Parathyroid adenoma (tissue), 2 donors: ENCODE data around the gene NUP43.

Experiments
- H2AFZ ChIP-seq: fragments of 300-600 bp; sonication (generic); one replicate; pipeline ENCODE4 v1.7.0; 2017; ENCODE audit warnings: antibody characterized with exemption, mild to moderate bottlenecking
- H3K27ac ChIP-seq: fragments of 300-600 bp; sonication (generic); one replicate; pipeline ENCODE4 v1.7.0; 2017
- H3K27me3 ChIP-seq: fragments of 300-600 bp; sonication (generic); one replicate; pipeline ENCODE4 v1.7.0; 2017; ENCODE audit warnings: low read length; ENCODE audit not compliant: control insufficient read depth, insufficient read depth
- H3K36me3 ChIP-seq: fragments of 300-600 bp; sonication (generic); one replicate; pipeline ENCODE4 v1.7.0; 2017; ENCODE audit warnings: low read length; ENCODE audit not compliant: control insufficient read depth, insufficient read depth
- H3K4me1 ChIP-seq: fragments of 300-600 bp; sonication (generic); one replicate; pipeline ENCODE4 v1.7.0; 2017; ENCODE audit warnings: control low read depth
- H3K4me2 ChIP-seq: fragments of 300-600 bp; sonication (generic); one replicate; pipeline ENCODE4 v1.7.0; 2017; ENCODE audit warnings: low read length
- H3K4me3 ChIP-seq: fragments of 300-600 bp; sonication (generic); one replicate; pipeline ENCODE4 v1.7.0; 2017; ENCODE audit warnings: low read depth, low read length
- H3K79me2 ChIP-seq: fragments of 300-600 bp; sonication (generic); one replicate; pipeline ENCODE4 v1.7.0; 2017; ENCODE audit warnings: control low read depth
- H3K9ac ChIP-seq: fragments of 300-600 bp; sonication (generic); one replicate; pipeline ENCODE4 v1.7.0; 2017; ENCODE audit warnings: mild to moderate bottlenecking
- H3K9me3 ChIP-seq: fragments of 300-600 bp; sonication (generic); one replicate; pipeline ENCODE4 v1.7.0; 2017; ENCODE audit warnings: low read length; ENCODE audit not compliant: control insufficient read depth
- TF ChIP-seq, protein P1 (sequence below): fragments of 300-600 bp; sonication (generic); IDR thresholded peaks from one replicate; pipeline ENCODE4 v1.7.0; 2017; ENCODE audit warnings: antibody characterized with exemption, mild to moderate bottlenecking
- donor health status: primary hyperparathyroidism.

The NUP43 gene

DNA sequence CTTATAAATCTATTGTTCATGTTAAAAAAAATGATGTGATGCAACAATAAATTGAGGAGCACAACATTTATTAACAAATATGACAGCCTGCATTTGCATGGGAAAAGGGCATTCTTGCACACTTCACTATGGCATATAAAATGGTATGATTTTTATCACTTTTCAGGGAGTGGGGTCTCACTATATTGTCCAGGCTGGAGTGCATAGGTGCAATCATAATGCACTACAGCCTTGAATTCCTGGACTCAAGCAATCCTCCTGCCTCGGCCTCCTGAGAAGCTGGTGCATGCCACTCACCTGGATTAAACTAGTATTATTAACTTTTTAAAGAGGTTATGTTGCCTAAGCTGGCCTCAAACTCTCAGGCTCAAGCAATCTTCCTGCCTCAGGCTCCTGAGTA is 11.4 kb downstream of the NUP43 start:
- Histone ChIP-seq H3K27ac (no peak overlapping the region), H3K4me3 (no peak overlapping the region), H3K36me3 (no peaks in the 10 kb centered on the region), H3K9ac (no peak overlapping the region), H2AFZ (no peak overlapping the region), H3K4me1 (no peaks in the 10 kb centered on the region), H3K79me2 (no peaks in the 10 kb centered on the region), H3K27me3 (no peaks in the 10 kb centered on the region), H3K9me3 (no peaks in the 10 kb centered on the region), H3K4me2 (no peak overlapping the region)
- TF ChIP-seq, protein P1, sequence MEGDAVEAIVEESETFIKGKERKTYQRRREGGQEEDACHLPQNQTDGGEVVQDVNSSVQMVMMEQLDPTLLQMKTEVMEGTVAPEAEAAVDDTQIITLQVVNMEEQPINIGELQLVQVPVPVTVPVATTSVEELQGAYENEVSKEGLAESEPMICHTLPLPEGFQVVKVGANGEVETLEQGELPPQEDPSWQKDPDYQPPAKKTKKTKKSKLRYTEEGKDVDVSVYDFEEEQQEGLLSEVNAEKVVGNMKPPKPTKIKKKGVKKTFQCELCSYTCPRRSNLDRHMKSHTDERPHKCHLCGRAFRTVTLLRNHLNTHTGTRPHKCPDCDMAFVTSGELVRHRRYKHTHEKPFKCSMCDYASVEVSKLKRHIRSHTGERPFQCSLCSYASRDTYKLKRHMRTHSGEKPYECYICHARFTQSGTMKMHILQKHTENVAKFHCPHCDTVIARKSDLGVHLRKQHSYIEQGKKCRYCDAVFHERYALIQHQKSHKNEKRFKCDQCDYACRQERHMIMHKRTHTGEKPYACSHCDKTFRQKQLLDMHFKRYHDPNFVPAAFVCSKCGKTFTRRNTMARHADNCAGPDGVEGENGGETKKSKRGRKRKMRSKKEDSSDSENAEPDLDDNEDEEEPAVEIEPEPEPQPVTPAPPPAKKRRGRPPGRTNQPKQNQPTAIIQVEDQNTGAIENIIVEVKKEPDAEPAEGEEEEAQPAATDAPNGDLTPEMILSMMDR, result no peak

DNA sequence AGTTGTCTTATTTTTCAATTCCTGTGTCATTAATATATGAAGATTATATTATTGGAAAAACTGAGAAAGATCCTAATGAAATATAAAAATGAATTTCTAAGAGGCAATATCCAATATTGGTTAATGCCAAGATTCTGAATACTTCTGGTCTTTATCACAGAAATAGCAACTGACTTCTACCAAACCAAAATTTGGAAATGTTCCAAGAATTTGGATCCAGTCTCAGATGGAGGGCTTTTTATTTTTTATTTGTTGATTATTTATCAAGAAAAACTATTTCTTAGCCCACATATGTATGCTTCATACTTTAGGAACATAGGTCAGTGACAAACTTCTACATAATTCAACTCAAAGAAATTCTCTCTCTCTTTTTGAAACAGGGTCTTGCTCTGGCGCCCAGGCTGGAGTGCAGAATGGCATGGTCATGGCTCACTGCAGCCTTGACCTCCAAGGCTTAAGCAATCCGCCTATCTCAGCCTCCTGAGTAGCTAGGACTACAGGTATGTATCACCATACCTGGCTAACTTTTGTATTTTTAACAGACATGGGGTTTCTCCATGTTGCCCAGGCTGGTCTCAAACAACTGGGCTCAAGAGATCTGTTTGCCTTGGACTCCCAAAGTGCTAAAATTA is 13.1 kb downstream of the NUP43 start:
- H3K4me3 ChIP-seq, result no peak overlapping the region
- H3K79me2 ChIP-seq, result no peaks in the 10 kb centered on the region
- no peak overlapping the region for H3K4me2 ChIP-seq
- no peak overlapping the region for H3K27ac ChIP-seq
- H3K27me3 ChIP-seq, result no peaks in the 10 kb centered on the region
- no peaks in the 10 kb centered on the region for H3K36me3 ChIP-seq
- no peak overlapping the region for H3K9ac ChIP-seq
- H3K4me1 ChIP-seq, result no peaks in the 10 kb centered on the region
- no peak overlapping the region for H2AFZ ChIP-seq
- no peaks in the 10 kb centered on the region for H3K9me3 ChIP-seq
- TF ChIP-seq, protein P1, result no peak

DNA sequence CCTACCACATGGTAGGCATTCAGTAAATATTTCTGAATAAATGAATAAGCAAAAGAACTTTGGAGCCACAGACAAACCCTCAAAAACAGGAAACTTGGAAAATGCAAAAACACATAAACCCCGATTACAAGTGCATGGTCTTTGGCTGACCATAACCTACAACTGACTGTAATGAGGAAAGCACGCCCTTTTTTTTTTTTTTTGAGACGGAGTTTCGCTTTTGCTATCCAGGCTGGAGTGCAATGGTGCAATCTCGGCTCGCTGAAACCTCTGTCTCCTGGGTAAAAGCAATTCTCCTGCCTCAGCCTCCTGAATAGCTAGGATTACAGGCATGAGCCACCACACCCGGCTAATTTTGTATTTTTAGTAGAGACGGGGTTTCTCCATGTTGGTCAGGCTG is 16.5 kb downstream of the NUP43 start:
- no peaks in the 10 kb centered on the region for H3K36me3 ChIP-seq
- no peak overlapping the region for H2AFZ ChIP-seq
- H3K27ac ChIP-seq, result no peak overlapping the region
- no peaks in the 10 kb centered on the region for H3K9me3 ChIP-seq
- no peaks in the 10 kb centered on the region for H3K4me1 ChIP-seq
- no peak overlapping the region for H3K4me2 ChIP-seq
- TF ChIP-seq, protein P1, result no peak
- H3K9ac ChIP-seq, result no peak overlapping the region
- H3K27me3 ChIP-seq, result no peaks in the 10 kb centered on the region
- H3K79me2 ChIP-seq, result no peaks in the 10 kb centered on the region
- no peak overlapping the region for H3K4me3 ChIP-seq

DNA sequence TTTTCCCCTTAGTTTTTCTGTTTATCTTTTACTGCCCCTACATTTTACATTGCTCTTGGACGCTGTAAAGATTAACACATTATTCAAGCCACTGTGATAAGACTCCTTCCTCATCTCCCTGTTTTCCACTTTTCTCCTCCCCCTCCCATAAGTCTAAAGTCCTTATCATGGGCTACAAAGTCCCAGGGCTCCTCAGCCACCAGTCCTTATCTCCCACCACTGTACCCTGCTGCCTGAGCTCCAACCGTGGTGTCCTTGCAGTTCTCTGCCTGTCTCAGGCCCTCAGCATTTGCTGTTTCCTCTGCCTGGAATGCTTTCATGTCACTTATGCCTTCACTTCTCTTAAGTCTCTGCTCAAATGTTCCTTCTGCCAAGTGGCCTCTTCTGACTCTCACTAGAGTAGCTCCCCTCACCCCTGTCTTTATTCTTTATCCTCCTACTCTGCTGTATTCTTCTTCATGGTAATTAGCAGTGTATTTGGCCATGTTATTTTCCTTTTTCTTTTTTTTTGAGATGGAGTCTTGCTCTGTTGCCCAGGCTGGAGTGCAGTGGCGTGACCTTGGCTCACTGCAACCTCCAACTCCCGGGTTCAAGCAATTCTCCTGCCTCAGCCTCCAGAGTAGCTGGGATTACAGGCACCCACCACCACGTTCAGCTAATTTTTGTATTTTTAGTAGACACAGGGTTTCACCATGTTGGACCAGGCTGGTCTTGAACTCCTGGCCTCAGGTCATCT is 17.7 kb downstream of the NUP43 start:
- H3K4me1 ChIP-seq, result no peaks in the 10 kb centered on the region
- no peaks in the 10 kb centered on the region for H3K27me3 ChIP-seq
- H3K9ac ChIP-seq, result no peak overlapping the region
- no peak overlapping the region for H3K27ac ChIP-seq
- no peaks in the 10 kb centered on the region for H3K79me2 ChIP-seq
- TF ChIP-seq, protein P1, result no peak
- no peak overlapping the region for H3K4me2 ChIP-seq
- H3K36me3 ChIP-seq, result no peaks in the 10 kb centered on the region
- no peaks in the 10 kb centered on the region for H3K9me3 ChIP-seq
- H3K4me3 ChIP-seq, result no peak overlapping the region
- H2AFZ ChIP-seq, result no peak overlapping the region
